GM12878 (cell line): ENCODE data around the gene DOCK9. TPM values are rescaled to one million over a fixed set of nuclear protein-coding genes. Genes with fewer than 3 reads are reported as not detected.

Source experiments
- ATAC-seq: fragments of 200-7000 bp; cut with Tn5 transposase; 3 replicates; pipeline ENCODE4 v1.9.1; 2020; ENCODE audit warnings: mild to moderate bottlenecking, moderate library complexity
- BruUV-seq: library from RNA; stranded (reverse); fragments of 400-500 nt; replicated peaks from 2 replicates; lab custom pipeline; 2021; lab: Mats Ljungman, UMichigan
- CTCF ChIA-PET: fragments of 300-600 bp; sonication (Branson Sonifier 250); formaldehyde crosslinking; extraction: SDS; loops from one replicate; lab custom pipeline; 2021; ENCODE audit warnings: inconsistent platforms; lab: Yijun Ruan, JAX
- POLR2A ChIA-PET: fragments of 350-600 bp; formaldehyde crosslinking; extraction: SDS; loops from one replicate; lab custom pipeline; 2021; ENCODE audit warnings: inconsistent platforms; lab: Charles Lee
- RAD21 ChIA-PET: fragments of 300-600 bp; sonication (Branson Sonifier 250); formaldehyde crosslinking; loops from one replicate; lab custom pipeline; 2023; ENCODE audit warnings: antibody characterized with exemption; ENCODE audit not compliant: unreplicated experiment; lab: Charles Lee
- SMC1A ChIA-PET: fragments of 300-600 bp; sonication (Branson Sonifier 250); formaldehyde crosslinking; loops from one replicate; lab custom pipeline; 2023; ENCODE audit not compliant: unreplicated experiment, uncharacterized antibody; lab: Charles Lee
- DNase-seq: peaks from one replicate; pipeline ENCODE4 v3.0.0-alpha.2; 2011; ENCODE audit warnings: low read depth, low spot score
- FAIRE-seq: peaks from 3 replicates; lab custom pipeline; 2011; peaks lifted over from hg19 to GRCh38; lab: Jason Lieb, UNC
- H2AFZ ChIP-seq: 2 replicates; pipeline ENCODE4 v1.6.0; 2011; ENCODE audit warnings: low read depth, low read length, control low read depth; ENCODE audit not compliant: control insufficient read depth
- H3K27ac ChIP-seq: 2 replicates; pipeline ENCODE4 v1.5.1; 2011; ENCODE audit warnings: control low read depth; ENCODE audit not compliant: control insufficient read depth, insufficient read depth
- H3K27me3 ChIP-seq, 2 experiments: replicated peaks in 1 of 2; 2 replicates each; pipeline versions ENCODE4 v1.6.0 to v1.6.1; 2011; ENCODE audit warnings: low read length in 1 of 2; ENCODE audit not compliant: control insufficient read depth in 2 of 2, insufficient read depth in 2 of 2
- H3K36me3 ChIP-seq, 2 experiments: 2 replicates each; pipeline ENCODE4 v1.5.1; 2011; ENCODE audit warnings: low read length in 1 of 2; ENCODE audit not compliant: control insufficient read depth in 2 of 2, insufficient read depth in 2 of 2
- H3K4me1 ChIP-seq: 2 replicates; pipeline ENCODE4 v1.6.1; 2011; ENCODE audit warnings: mild to moderate bottlenecking, low read length, moderate library complexity, mixed read lengths; ENCODE audit not compliant: control insufficient read depth, insufficient read depth
- H3K4me2 ChIP-seq: 2 replicates; pipeline ENCODE4 v1.6.0; 2011; ENCODE audit warnings: control low read depth; ENCODE audit not compliant: control insufficient read depth, insufficient read depth
- H3K4me3 ChIP-seq: fragments of 200-600 bp; sonication (generic); 2 replicates; pipeline ENCODE4 v1.5.1; 2016
- H3K79me2 ChIP-seq: 2 replicates; pipeline ENCODE4 v1.6.0; 2011; ENCODE audit warnings: low read length; ENCODE audit not compliant: control insufficient read depth, insufficient read depth
- H3K9ac ChIP-seq: 2 replicates; pipeline ENCODE4 v1.8.0; 2011; ENCODE audit warnings: low read length, control low read depth, mixed read lengths; ENCODE audit not compliant: control insufficient read depth, insufficient read depth
- H3K9me3 ChIP-seq: replicated peaks from 3 replicates; pipeline ENCODE4 v1.5.1; 2011; ENCODE audit warnings: mild to moderate bottlenecking, low read length; ENCODE audit not compliant: control insufficient read depth, insufficient read depth
- H4K20me1 ChIP-seq: 2 replicates; pipeline ENCODE4 v1.6.0; 2011; ENCODE audit not compliant: control insufficient read depth, insufficient read depth
- ATF7 ChIP-seq: fragments of 450-650 bp; IDR thresholded peaks from 2 replicates; pipeline ENCODE4 v1.6.1; 2016; ENCODE audit warnings: low read depth, mild to moderate bottlenecking
- MXI1 ChIP-seq: fragments of 150-350 bp; IDR thresholded peaks from 2 replicates; pipeline ENCODE4 v1.6.1; 2011; ENCODE audit warnings: low read depth, mild to moderate bottlenecking, inconsistent platforms, low read length, improper control_type of control experiment
- SIN3A ChIP-seq: IDR thresholded peaks from 2 replicates; pipeline ENCODE4 v1.6.1; 2012; ENCODE audit warnings: low read depth, low read length, improper control_type of control experiment
- WGBS: methylation state at CpG from one replicate; pipeline ENCODE4 v1.1.6; 2016; ENCODE audit warnings: low lambda C conversion rate; ENCODE audit not compliant: insufficient replicate concordance, insufficient coverage; ENCODE audit errors: missing lambda C conversion rate; 5-methylcytosine and 5-hydroxymethylcytosine counted together
- in situ Hi-C: fragments of 300-500 bp; cut with MboI; formaldehyde crosslinking; loops from 9 replicates; pipeline ENCODE4 v1.14.3; 2018; ENCODE audit warnings: mixed read lengths
- intact Hi-C: fragments of 100-400 bp; cut with micrococcal nuclease; formaldehyde crosslinking; loops from one replicate; pipeline ENCODE4 v1.14.2; 2022; ENCODE audit not compliant: unreplicated experiment
- polyA plus RNA-seq, 11 experiments: library from polyadenylated mRNA; depleted of rRNA in 4 of 11; unstranded in 6 of 11; stranded (reverse) in 5 of 11; fragments of >200 nt; fragmentation: Nextera tagmentation in 4 of 11; fragmentation: Illumina TruSeq in 1 of 11; extraction: Ambion mirVana in 4 of 11; extraction: Trizol in 1 of 11; gene quantifications; 1 replicate in 1 of 11; 2 replicates in 10 of 11; pipeline versions ENCODE4 v1.2.1 to v1.2.3, GENCODE V29; 2011 to 2016; ENCODE audit warnings: inconsistent platforms in 2 of 11, missing spikeins in 2 of 11, low read depth in 1 of 11
- total RNA-seq, 4 experiments: library from RNA; depleted of rRNA in 3 of 4; stranded (reverse); fragments of >200 nt in 3 of 4; fragmentation: Illumina TruSeq in 1 of 4; extraction: Trizol in 1 of 4; gene quantifications; 2 replicates each; pipeline versions ENCODE4 v1.2.1 to v1.2.3, GENCODE V29; 2013 to 2021
- TF ChIP-seq, protein P1 (sequence below): fragments of 450-650 bp; formaldehyde crosslinking; IDR thresholded peaks from 2 replicates; pipeline ENCODE4 v1.4.0; 2022; ENCODE audit warnings: mild to moderate bottlenecking, moderate library complexity

DOCK9 gene
- total and polyA plus RNA-seq, 10 of the 15 experiments (the other 5 are each of a cell fraction or from before 2014, with no cell fraction given) = 0.09 to 2.9 (median 0.74) TPM

GRCh38 chr13:98896868-98897144 is 81.1 kb downstream of the DOCK9 start:
- Histone ChIP-seq H3K27ac (no peak overlapping the region), H3K4me2 (no peak overlapping the region), H3K27me3 (no peaks in the 10 kb centered on the region), H3K4me1 (no peaks in the 10 kb centered on the region), H3K4me3 (no peak overlapping the region), H3K9ac (no peak overlapping the region), H3K36me3 (no peaks in the 10 kb centered on the region), H2AFZ (no peak overlapping the region), H3K9me3 (no peaks in the 10 kb centered on the region), H3K79me2 (no peaks in the 10 kb centered on the region), H4K20me1 (no peaks in the 10 kb centered on the region)
- in situ Hi-C loops = no loop called here
- RAD21 ChIA-PET = no interaction called here
- POLR2A ChIA-PET = no interaction called here
- SMC1A ChIA-PET = no interaction called here
- no peak for DNase-seq
- no peak for FAIRE-seq
- 56% methylated on average over 2 of the region's 2 CpGs for WGBS
- BruUV-seq = no TSS peak
- CTCF ChIA-PET = interaction anchor here (1.1 to 1.2 kb wide), 2 partner anchors 20 to 27 kb away, joined by 3 to 5 read pairs; no protein-coding TSS in a partner anchor
- intact Hi-C loops = no loop called here
- no peak for TF ChIP-seq ATF7
- no peak for TF ChIP-seq MXI1
- TF ChIP-seq SIN3A = no peak
- TF ChIP-seq, protein P1, sequence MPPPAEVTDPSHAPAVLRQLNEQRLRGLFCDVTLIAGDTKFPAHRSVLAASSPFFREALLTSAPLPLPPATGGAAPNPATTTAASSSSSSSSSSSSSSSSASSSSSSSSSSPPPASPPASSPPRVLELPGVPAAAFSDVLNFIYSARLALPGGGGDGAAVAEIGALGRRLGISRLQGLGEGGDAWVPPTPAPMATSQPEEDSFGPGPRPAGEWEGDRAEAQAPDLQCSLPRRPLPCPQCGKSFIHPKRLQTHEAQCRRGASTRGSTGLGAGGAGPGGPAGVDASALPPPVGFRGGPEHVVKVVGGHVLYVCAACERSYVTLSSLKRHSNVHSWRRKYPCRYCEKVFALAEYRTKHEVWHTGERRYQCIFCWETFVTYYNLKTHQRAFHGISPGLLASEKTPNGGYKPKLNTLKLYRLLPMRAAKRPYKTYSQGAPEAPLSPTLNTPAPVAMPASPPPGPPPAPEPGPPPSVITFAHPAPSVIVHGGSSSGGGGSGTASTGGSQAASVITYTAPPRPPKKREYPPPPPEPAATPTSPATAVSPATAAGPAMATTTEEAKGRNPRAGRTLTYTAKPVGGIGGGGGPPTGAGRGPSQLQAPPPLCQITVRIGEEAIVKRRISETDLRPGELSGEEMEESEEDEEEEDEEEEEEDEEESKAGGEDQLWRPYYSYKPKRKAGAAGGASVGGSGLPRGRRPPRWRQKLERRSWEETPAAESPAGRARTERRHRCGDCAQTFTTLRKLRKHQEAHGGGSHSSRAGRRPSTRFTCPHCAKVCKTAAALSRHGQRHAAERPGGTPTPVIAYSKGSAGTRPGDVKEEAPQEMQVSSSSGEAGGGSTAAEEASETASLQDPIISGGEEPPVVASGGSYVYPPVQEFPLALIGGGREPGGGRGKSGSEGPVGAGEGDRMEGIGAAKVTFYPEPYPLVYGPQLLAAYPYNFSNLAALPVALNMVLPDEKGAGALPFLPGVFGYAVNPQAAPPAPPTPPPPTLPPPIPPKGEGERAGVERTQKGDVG (CRISPR knock-in tag) = no peak
- ATAC-seq = no peak
